ENCODE results near the gene FAM170B. TPM values are rescaled to one million over a fixed set of nuclear protein-coding genes. Genes with fewer than 3 reads are reported as not detected.

The FAM170B gene
- total RNA-seq, 1 donor = not detected

GRCh38 chr10:49173201-49173772 is 39.5 kb upstream of the FAM170B start:
- Histone ChIP-seq H3K36me3 (ENCODE audit: insufficient read depth, low read length) (no peaks in the 10 kb centered on the region), H3K79me2 (ENCODE audit: insufficient read depth, low read length) (no peaks in the 10 kb centered on the region), H3K9me3 (ENCODE audit: low read depth, low read length) (no peaks in the 10 kb centered on the region), H3K27me3 (ENCODE audit: insufficient read depth, low read length) (no peaks in the 10 kb centered on the region), H4K20me1 (ENCODE audit: insufficient read depth, low read length) (no peaks in the 10 kb centered on the region), H3K4me2 (ENCODE audit: insufficient read depth, low read length) (no peak overlapping the region), H3K4me1 (ENCODE audit: insufficient read depth, low read length) (peaks cover 13% of the 10 kb centered on the region), H3K27ac (ENCODE audit: low read depth, low read length) (no peak overlapping the region), H3K4me3 (ENCODE audit: insufficient read depth, low read length) (no peak overlapping the region), H2AFZ (ENCODE audit: low read length) (no peak overlapping the region)
- DNase-seq (ENCODE audit: insufficient read length, low spot score, missing footprints) = peak; percentile 39
- TF ChIP-seq CTCF (IDR thresholded peaks at IDR 0.05; ENCODE audit: extremely low read depth, low read depth, low read length) = no peak

DNA sequence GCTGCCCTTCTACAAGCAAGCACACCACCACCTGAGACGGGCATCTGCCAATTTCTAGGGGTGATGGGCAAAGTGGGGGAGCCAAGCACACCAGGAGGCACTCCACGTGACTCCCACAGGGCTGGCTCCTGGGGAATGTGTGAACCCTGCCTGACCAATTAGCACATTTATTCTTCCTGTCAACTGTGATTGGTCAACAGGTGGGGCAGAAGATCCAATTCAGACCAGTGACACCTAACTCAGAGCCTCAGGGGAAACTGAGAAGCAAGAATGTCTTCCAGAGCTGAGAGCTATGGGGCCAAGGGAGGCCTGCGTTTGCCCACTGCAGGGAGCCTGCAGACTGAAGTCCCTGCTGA is 38.9 kb upstream of the FAM170B start:
- Histone ChIP-seq H3K36me3 (ENCODE audit: insufficient read depth, low read length) (no peaks in the 10 kb centered on the region), H2AFZ (ENCODE audit: low read length) (no peak overlapping the region), H3K4me2 (ENCODE audit: insufficient read depth, low read length) (no peak overlapping the region), H3K27me3 (ENCODE audit: insufficient read depth, low read length) (no peaks in the 10 kb centered on the region), H3K9me3 (ENCODE audit: low read depth, low read length) (no peaks in the 10 kb centered on the region), H3K4me3 (ENCODE audit: insufficient read depth, low read length) (no peak overlapping the region), H3K27ac (ENCODE audit: low read depth, low read length) (no peak overlapping the region), H3K4me1 (ENCODE audit: insufficient read depth, low read length) (peaks cover 9% of the 10 kb centered on the region), H4K20me1 (ENCODE audit: insufficient read depth, low read length) (no peaks in the 10 kb centered on the region), H3K79me2 (ENCODE audit: insufficient read depth, low read length) (no peaks in the 10 kb centered on the region)
- no peak for TF ChIP-seq CTCF (IDR thresholded peaks at IDR 0.05; ENCODE audit: extremely low read depth, low read depth, low read length)
- no peak for DNase-seq (ENCODE audit: insufficient read length, low spot score, missing footprints)

GRCh38 chr10:49172061-49172776 is 38.4 kb upstream of the FAM170B start:
- no peak for TF ChIP-seq CTCF (IDR thresholded peaks at IDR 0.05; ENCODE audit: extremely low read depth, low read depth, low read length)
- no peaks in the 10 kb centered on the region for H4K20me1 ChIP-seq (ENCODE audit: insufficient read depth, low read length)
- no peak overlapping the region for H3K27ac ChIP-seq (ENCODE audit: low read depth, low read length)
- peaks cover 4% of the 10 kb centered on the region for H3K4me1 ChIP-seq (ENCODE audit: insufficient read depth, low read length)
- no peak overlapping the region for H3K4me2 ChIP-seq (ENCODE audit: insufficient read depth, low read length)
- H3K4me3 ChIP-seq (ENCODE audit: insufficient read depth, low read length) = no peak overlapping the region
- H3K27me3 ChIP-seq (ENCODE audit: insufficient read depth, low read length) = no peaks in the 10 kb centered on the region
- DNase-seq (ENCODE audit: insufficient read length, low spot score, missing footprints) = peak; percentile 68
- no peaks in the 10 kb centered on the region for H3K9me3 ChIP-seq (ENCODE audit: low read depth, low read length)
- no peaks in the 10 kb centered on the region for H3K36me3 ChIP-seq (ENCODE audit: insufficient read depth, low read length)
- no peak overlapping the region for H2AFZ ChIP-seq (ENCODE audit: low read length)
- no peaks in the 10 kb centered on the region for H3K79me2 ChIP-seq (ENCODE audit: insufficient read depth, low read length)

- Histone ChIP-seq H3K9me3 (ENCODE audit: low read depth, low read length) (no peaks in the 10 kb centered on the region), H3K27me3 (ENCODE audit: insufficient read depth, low read length) (no peaks in the 10 kb centered on the region), H3K4me2 (ENCODE audit: insufficient read depth, low read length) (no peak overlapping the region), H3K79me2 (ENCODE audit: insufficient read depth, low read length) (no peaks in the 10 kb centered on the region), H3K36me3 (ENCODE audit: insufficient read depth, low read length) (no peaks in the 10 kb centered on the region), H3K27ac (ENCODE audit: low read depth, low read length) (no peak overlapping the region), H4K20me1 (ENCODE audit: insufficient read depth, low read length) (no peaks in the 10 kb centered on the region), H2AFZ (ENCODE audit: low read length) (no peak overlapping the region), H3K4me1 (ENCODE audit: insufficient read depth, low read length) (no peaks in the 10 kb centered on the region), H3K4me3 (ENCODE audit: insufficient read depth, low read length) (no peak overlapping the region)
- no peak for TF ChIP-seq CTCF (IDR thresholded peaks at IDR 0.05; ENCODE audit: extremely low read depth, low read depth, low read length)
- peak; percentile 60 for DNase-seq (ENCODE audit: insufficient read length, low spot score, missing footprints)
Observed at GRCh38 chr10:49171326-49172060, 37.7 kb upstream of the FAM170B start.
